NCI-H460 (cell line): Measurements from ENCODE around the gene ZMIZ1. TPM values are rescaled to one million over a fixed set of nuclear protein-coding genes. Genes with fewer than 3 reads are reported as not detected.

ENCODE experiments used
- DNase-seq: peaks from one replicate; pipeline ENCODE4 v3.0.0-alpha.2; 2016; ENCODE audit warnings: low read depth; ENCODE audit errors: extremely low read depth
- polyA plus RNA-seq: library from polyadenylated mRNA; depleted of rRNA; stranded (reverse); fragments of >200 nt; gene quantifications from 2 replicates; pipeline ENCODE4 v1.2.3, GENCODE V29; 2014; cell fraction: nucleus; rRNA removed
- total RNA-seq: library from RNA; depleted of rRNA; stranded (reverse); fragments of >200 nt; shearing (Covaris generic); gene quantifications from 2 replicates; pipeline ENCODE4 v1.2.3, GENCODE V29; 2014; rRNA removed

ZMIZ1 gene
- 33.8 and 37.6 TPM in 2 replicates for total RNA-seq
- 14.5 and 22.3 TPM in 2 replicates for polyA plus RNA-seq

GRCh38 chr10:79068562-79069324, at the start of gene ZMIZ1:
ZMIZ1 (plus strand) TSS chr10:79068966; CDS start chr10:79201633, 132,667 bp downstream.
- peak; percentile 93 for DNase-seq

GRCh38 chr10:79019441-79020014, 49.2 kb upstream of the ZMIZ1 start:
- DNase-seq: no peak

GRCh38 chr10:79020015-79020491, 48.7 kb upstream of the ZMIZ1 start:
- DNase-seq: no peak

GRCh38 chr10:79020605-79021004, 48.2 kb upstream of the ZMIZ1 start:
- DNase-seq: no peak

GRCh38 chr10:79021331-79021907, 47.3 kb upstream of the ZMIZ1 start:
- no peak for DNase-seq

GRCh38 chr10:79021948-79022499, 46.7 kb upstream of the ZMIZ1 start:
- DNase-seq: no peak

- DNase-seq: no peak
Observed at GRCh38 chr10:79022565-79023230, 46.1 kb upstream of the ZMIZ1 start.

GRCh38 chr10:79023240-79024162, 45.3 kb upstream of the ZMIZ1 start:
- DNase-seq: no peak

- DNase-seq: no peak
Observed at GRCh38 chr10:79024296-79024695, 44.5 kb upstream of the ZMIZ1 start.

- DNase-seq: no peak
Observed at GRCh38 chr10:79024720-79025198, 44.0 kb upstream of the ZMIZ1 start.

GRCh38 chr10:79025199-79025832, 43.5 kb upstream of the ZMIZ1 start:
- no peak for DNase-seq

- DNase-seq: no peak
Observed at GRCh38 chr10:79026341-79026761, 42.4 kb upstream of the ZMIZ1 start.

GRCh38 chr10:79026806-79027146, 42.0 kb upstream of the ZMIZ1 start:
- no peak for DNase-seq

GRCh38 chr10:79027147-79028055, 41.4 kb upstream of the ZMIZ1 start:
- no peak for DNase-seq

GRCh38 chr10:79028056-79028430, 40.7 kb upstream of the ZMIZ1 start:
- no peak for DNase-seq

- DNase-seq: no peak
Observed at GRCh38 chr10:79028451-79029010, 40.2 kb upstream of the ZMIZ1 start.

GRCh38 chr10:79029478-79030390, 39.0 kb upstream of the ZMIZ1 start:
- DNase-seq: no peak
